Esophagus squamous epithelium (tissue), 5 donors: ENCODE measurements around the gene PHOSPHO1. TPM values are rescaled to one million over a fixed set of nuclear protein-coding genes. Genes with fewer than 3 reads are reported as not detected.
"Not testable (repeated sequence)": the region's sequence is repeated elsewhere in the genome, so short reads cannot be mapped to it uniquely, and the experiment has no call there.

ENCODE experiments used
- DNase-seq: peaks from one replicate; lab custom pipeline; 2025; lab: John Stamatoyannopoulos, UW
- H3K27ac ChIP-seq, 4 donors: fragments of 200-600 bp; sonication (generic); one replicate each; pipeline ENCODE4 v1.5.1; 2016 to 2019; ENCODE audit warnings: mild to moderate bottlenecking in 1 of 4
- H3K27me3 ChIP-seq, 4 donors: fragments of 200-600 bp; sonication (generic); 1 replicate in 3 of 4; 2 replicates in 1 of 4; pipeline versions ENCODE4 v1.5.1 to v1.6.0; 2017 to 2021; ENCODE audit warnings: antibody characterized with exemption in 1 of 4
- H3K36me3 ChIP-seq, 3 donors: fragments of 200-600 bp; sonication (generic); one replicate each; pipeline ENCODE4 v1.5.1; 2016 to 2019
- H3K4me1 ChIP-seq, 3 donors: fragments of 200-600 bp; sonication (generic); one replicate each; pipeline ENCODE4 v1.5.1; 2017 to 2019
- H3K4me3 ChIP-seq, 4 donors: fragments of 200-600 bp; sonication (generic); 1 replicate in 3 of 4; 2 replicates in 1 of 4; pipeline ENCODE4 v1.5.1; 2016 to 2019; ENCODE audit warnings: mild to moderate bottlenecking in 2 of 4, moderate library complexity in 1 of 4
- H3K9me3 ChIP-seq, 3 donors: fragments of 200-600 bp; sonication (generic); one replicate each; pipeline ENCODE4 v1.5.1; 2016 to 2019
- CTCF ChIP-seq, 6 experiments: fragments of 450-650 bp in 4 of 6; fragments of 200-600 bp in 2 of 6; sonication (generic) in 2 of 6; IDR thresholded peaks; one replicate each; pipeline ENCODE4 v1.5.1; 2016 to 2019; ENCODE audit warnings: antibody characterized with exemption in 6 of 6, mild to moderate bottlenecking in 4 of 6, moderate library complexity in 4 of 6
- POLR2A ChIP-seq, 4 donors: fragments of 450-650 bp; IDR thresholded peaks; one replicate each; pipeline ENCODE4 v1.6.1; 2017; ENCODE audit warnings: antibody characterized with exemption in 4 of 4, mild to moderate bottlenecking in 4 of 4, moderate library complexity in 3 of 4
- WGBS, 2 donors: methylation state at CpG; one replicate each; pipeline ENCODE4 v1.1.5; 2018; 5-methylcytosine and 5-hydroxymethylcytosine counted together
- intact Hi-C: fragments of 100-400 bp; cut with DNase I; formaldehyde crosslinking; loops from one replicate; pipeline ENCODE4 v1.15.0; 2022
- total RNA-seq, 4 donors: library from RNA; depleted of rRNA; stranded (reverse); fragments of >200 nt; gene quantifications; one replicate each; pipeline ENCODE4 v1.1.0, GENCODE V29; 2016
- donor health status: DM: yes; HTN: yes; CAD: no.

The PHOSPHO1 gene
- total RNA-seq, 4 donors from 2014 or later, result 0.38 to 2.4 TPM; not detected in 2

- Histone ChIP-seq H3K36me3 (no peaks in the 10 kb centered on the region), H3K9me3 (peaks cover 0 to 5% (median 0%) of the 10 kb centered on the region in 3 donors), H3K4me1 (peaks cover 0 to 16% (median 0%) of the 10 kb centered on the region in 3 donors), H3K27me3 (peaks cover 0 to 23% (median 0%) of the 10 kb centered on the region in 4 donors), H3K27ac (no peak overlapping the region), H3K4me3 (no peak overlapping the region)
- 82 to 87% methylated on average over 3 of the region's 3 CpGs for WGBS, 2 donors
- DNase-seq, result no peak
- TF ChIP-seq CTCF (IDR thresholded peaks at IDR 0.05), result no peak
- no peak for TF ChIP-seq POLR2A (IDR thresholded peaks at IDR 0.05)
- intact Hi-C loops, result no loop called here
Measured at GRCh38 chr17:49187301-49187700, 43.3 kb downstream of the PHOSPHO1 start.

DNA sequence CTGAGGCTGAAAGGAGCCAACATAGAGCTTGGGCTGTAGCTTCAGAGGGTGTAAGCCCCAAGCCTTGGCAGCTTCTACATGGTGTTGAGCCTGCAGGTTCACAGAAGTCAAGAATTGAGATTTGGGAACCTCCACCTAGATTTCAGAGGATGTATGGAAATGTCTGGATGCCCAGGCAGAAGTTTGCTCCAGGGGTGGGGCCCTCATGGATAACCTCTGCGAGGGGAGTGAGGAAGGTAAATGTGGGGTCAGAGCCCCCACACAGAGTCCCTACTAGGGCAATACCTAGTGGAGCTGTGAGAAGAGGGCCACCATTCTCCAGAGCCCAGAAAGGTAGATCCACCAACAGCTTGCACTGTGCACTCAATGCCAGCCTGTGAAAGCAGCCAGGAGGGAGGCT, 45.2 kb downstream of the PHOSPHO1 start:
- H3K9me3 ChIP-seq, H3K36me3 ChIP-seq, H3K27ac ChIP-seq, intact Hi-C loops, H3K4me3 ChIP-seq, DNase-seq, H3K4me1 ChIP-seq: not testable (repeated sequence)
- 75% methylated on average over 1 of the region's 1 CpG; no CpG with 5 or more reads in 1 of the 2 donors for WGBS, 2 donors
- peaks cover 0 to 23% (median 0%) of the 10 kb centered on the region in 4 donors for H3K27me3 ChIP-seq

DNA sequence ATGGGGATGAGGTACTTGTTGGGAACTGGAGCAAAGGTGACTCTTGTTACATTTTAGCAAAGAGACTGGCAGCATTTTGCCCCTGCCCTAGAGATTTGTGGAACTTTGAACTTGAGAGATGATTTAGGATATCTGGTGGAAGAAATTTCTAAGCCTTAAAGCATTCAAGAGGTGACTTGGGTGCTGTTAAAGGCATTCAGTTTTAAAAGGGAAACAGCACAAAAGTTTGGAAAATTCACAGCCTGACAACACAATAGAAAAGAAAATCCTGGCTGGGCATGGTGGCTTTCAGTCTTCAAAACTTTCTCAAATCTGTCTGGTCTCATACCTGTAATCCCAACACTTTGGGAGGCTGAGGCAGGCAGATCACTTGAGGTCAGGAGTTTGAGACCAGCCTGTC, 46.1 kb downstream of the PHOSPHO1 start:
- H3K9me3 ChIP-seq, H3K4me1 ChIP-seq, H3K27ac ChIP-seq, H3K36me3 ChIP-seq, H3K4me3 ChIP-seq, DNase-seq: not testable (repeated sequence)
- H3K27me3 ChIP-seq, result peaks cover 0 to 23% (median 0%) of the 10 kb centered on the region in 4 donors
- intact Hi-C loops, result loop anchor here (5.0 kb wide), 1 partner anchor 38 kb away; no protein-coding TSS in a partner anchor

GRCh38 chr17:49183801-49184200, 46.8 kb downstream of the PHOSPHO1 start:
- Histone ChIP-seq H3K27ac (no peak overlapping the region), H3K4me3 (no peak overlapping the region), H3K9me3 (peaks cover 0 to 5% (median 0%) of the 10 kb centered on the region in 3 donors), H3K27me3 (peaks cover 0 to 23% (median 0%) of the 10 kb centered on the region in 4 donors), H3K4me1 (no peaks in the 10 kb centered on the region), H3K36me3 (no peaks in the 10 kb centered on the region)
- intact Hi-C loops, result loop anchor here (5.0 kb wide), 1 partner anchor 38 kb away; no protein-coding TSS in a partner anchor
- TF ChIP-seq POLR2A (IDR thresholded peaks at IDR 0.05) (no peak), CTCF (IDR thresholded peaks at IDR 0.05) (no peak)
- 92% methylated on average over 4 of the region's 7 CpGs; no CpG with 5 or more reads in 1 of the 2 donors for WGBS, 2 donors
- no peak for DNase-seq

GRCh38 chr17:49183341-49183740, 47.2 kb downstream of the PHOSPHO1 start:
- DNase-seq, result no peak
- H3K36me3 ChIP-seq, result no peaks in the 10 kb centered on the region
- TF ChIP-seq CTCF (IDR thresholded peaks at IDR 0.05) (no peak), POLR2A (IDR thresholded peaks at IDR 0.05) (no peak)
- WGBS, 2 donors, result 86 to 89% methylated on average over 1 of the region's 5 CpGs
- intact Hi-C loops, result loop anchor here (5.0 kb wide), 1 partner anchor 39 kb away; no protein-coding TSS in a partner anchor
- H3K27me3 ChIP-seq, result peaks cover 0 to 23% (median 0%) of the 10 kb centered on the region in 4 donors
- no peak overlapping the region for H3K27ac ChIP-seq
- H3K4me1 ChIP-seq, result no peaks in the 10 kb centered on the region
- H3K9me3 ChIP-seq, result peaks cover 0 to 5% (median 0%) of the 10 kb centered on the region in 3 donors
- no peak overlapping the region for H3K4me3 ChIP-seq

DNA sequence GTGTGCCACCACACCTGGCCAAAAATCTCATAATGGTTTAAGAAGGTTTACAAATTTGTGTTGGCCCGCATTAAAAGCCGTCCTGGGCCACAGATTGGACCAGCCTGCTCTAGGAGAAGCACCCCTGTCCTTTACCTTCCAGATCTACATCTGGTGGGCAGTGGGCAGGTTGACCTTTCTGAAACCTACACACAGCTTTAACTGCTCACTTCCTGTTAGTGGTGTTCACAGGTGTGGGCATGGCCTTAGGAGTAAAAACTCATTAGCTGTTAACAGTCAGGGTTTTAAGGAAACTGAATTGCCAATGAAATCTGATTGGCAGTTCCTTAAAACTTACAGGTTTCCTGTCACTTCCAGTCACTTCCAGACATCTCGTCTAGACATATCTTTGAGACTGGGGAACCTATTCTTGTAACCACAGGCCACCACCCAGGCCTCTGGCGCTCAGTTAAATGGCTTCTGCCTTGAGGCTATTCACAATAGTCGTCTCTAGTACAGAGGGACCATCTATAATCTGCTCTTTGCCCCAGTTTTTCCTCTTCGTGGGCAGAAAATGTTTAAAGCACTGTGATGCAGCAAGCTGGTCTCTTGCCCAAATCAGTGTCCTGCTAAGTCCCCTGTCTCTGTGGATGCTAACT, 49.5 kb downstream of the PHOSPHO1 start:
- no peak for DNase-seq
- Histone ChIP-seq H3K9me3 (peaks cover 0 to 17% (median 17%) of the 10 kb centered on the region in 3 donors), H3K27me3 (peaks cover 0 to 29% (median 0%) of the 10 kb centered on the region in 4 donors), H3K4me1 (no peaks in the 10 kb centered on the region), H3K4me3 (no peak overlapping the region), H3K27ac (no peak overlapping the region), H3K36me3 (no peaks in the 10 kb centered on the region)
- TF ChIP-seq POLR2A (IDR thresholded peaks at IDR 0.05), result no peak
- TF ChIP-seq CTCF (IDR thresholded peaks at IDR 0.05), result no peak
- intact Hi-C loops, result loop anchor here (5.0 kb wide), 1 partner anchor 41 kb away; no protein-coding TSS in a partner anchor
- WGBS, 2 donors, result 72 to 79% methylated on average over 6 of the region's 6 CpGs
